ENCODE data around the gene FAM162A. TPM values are rescaled to one million over a fixed set of nuclear protein-coding genes. Genes with fewer than 3 reads are reported as not detected.

Gene FAM162A
- total RNA-seq, 1 experiment from 2014 or later, result 38.0 TPM

- CTCF ChIA-PET, result no interaction called here
- no TSS peak for BruUV-seq (replicated peaks)
These were observed 21.0 kb downstream of the FAM162A start for GRCh38 chr3:122405015-122405414.

DNA sequence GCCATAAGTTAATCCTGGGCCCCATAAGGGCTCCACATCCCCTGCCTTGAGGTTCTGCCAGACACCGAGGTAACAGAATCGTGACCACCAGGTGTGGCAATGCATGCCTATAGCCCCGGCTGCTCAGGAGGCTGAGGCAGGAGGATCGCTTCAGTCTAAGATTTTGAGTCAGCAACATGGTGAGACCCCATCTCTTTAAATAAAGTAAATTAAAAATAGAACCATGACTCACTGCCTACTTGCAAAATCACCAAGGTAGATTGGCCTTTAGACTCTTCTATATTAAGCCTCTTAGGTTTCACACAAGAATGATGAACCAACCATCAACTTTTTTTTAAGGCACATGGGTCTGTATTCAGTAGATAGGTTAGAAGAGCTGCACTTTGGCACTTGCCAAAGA lies 22.2 kb downstream of the FAM162A start:
- H3K4me3 Mint-ChIP-seq (ENCODE audit: low read depth, unreplicated experiment), result no peak overlapping the region
- no peaks in the 10 kb centered on the region for H3K9me3 Mint-ChIP-seq (ENCODE audit: low read depth, unreplicated experiment)
- TF ChIP-seq, protein P1, sequence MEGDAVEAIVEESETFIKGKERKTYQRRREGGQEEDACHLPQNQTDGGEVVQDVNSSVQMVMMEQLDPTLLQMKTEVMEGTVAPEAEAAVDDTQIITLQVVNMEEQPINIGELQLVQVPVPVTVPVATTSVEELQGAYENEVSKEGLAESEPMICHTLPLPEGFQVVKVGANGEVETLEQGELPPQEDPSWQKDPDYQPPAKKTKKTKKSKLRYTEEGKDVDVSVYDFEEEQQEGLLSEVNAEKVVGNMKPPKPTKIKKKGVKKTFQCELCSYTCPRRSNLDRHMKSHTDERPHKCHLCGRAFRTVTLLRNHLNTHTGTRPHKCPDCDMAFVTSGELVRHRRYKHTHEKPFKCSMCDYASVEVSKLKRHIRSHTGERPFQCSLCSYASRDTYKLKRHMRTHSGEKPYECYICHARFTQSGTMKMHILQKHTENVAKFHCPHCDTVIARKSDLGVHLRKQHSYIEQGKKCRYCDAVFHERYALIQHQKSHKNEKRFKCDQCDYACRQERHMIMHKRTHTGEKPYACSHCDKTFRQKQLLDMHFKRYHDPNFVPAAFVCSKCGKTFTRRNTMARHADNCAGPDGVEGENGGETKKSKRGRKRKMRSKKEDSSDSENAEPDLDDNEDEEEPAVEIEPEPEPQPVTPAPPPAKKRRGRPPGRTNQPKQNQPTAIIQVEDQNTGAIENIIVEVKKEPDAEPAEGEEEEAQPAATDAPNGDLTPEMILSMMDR (IDR thresholded peaks at IDR 0.05; ENCODE audit: unreplicated experiment), result no peak
- no peak for DNase-seq
- H3K27me3 Mint-ChIP-seq (ENCODE audit: unreplicated experiment), result no peaks in the 10 kb centered on the region
- H3K4me1 Mint-ChIP-seq (ENCODE audit: low read depth, unreplicated experiment), result no peaks in the 10 kb centered on the region
- intact Hi-C loops (cut with micrococcal nuclease; ENCODE audit: unreplicated experiment), result no loop called here
- H3K27ac Mint-ChIP-seq (ENCODE audit: unreplicated experiment), result no peak overlapping the region
- H3K36me3 Mint-ChIP-seq (ENCODE audit: insufficient read depth, unreplicated experiment), result no peaks in the 10 kb centered on the region
- no TSS peak for BruUV-seq (replicated peaks)
- CTCF ChIA-PET, result no interaction called here

More at GRCh38 chr3:122405015-122405414, 21.0 kb downstream of the FAM162A start:
- H3K4me3 Mint-ChIP-seq (ENCODE audit: low read depth, unreplicated experiment), result no peak overlapping the region
- H3K9me3 Mint-ChIP-seq (ENCODE audit: low read depth, unreplicated experiment), result no peaks in the 10 kb centered on the region
- no peak for DNase-seq
- no peaks in the 10 kb centered on the region for H3K36me3 Mint-ChIP-seq (ENCODE audit: insufficient read depth, unreplicated experiment)
- TF ChIP-seq, protein P1 (IDR thresholded peaks at IDR 0.05; ENCODE audit: unreplicated experiment), result no peak
- no peaks in the 10 kb centered on the region for H3K27me3 Mint-ChIP-seq (ENCODE audit: unreplicated experiment)
- intact Hi-C loops (cut with micrococcal nuclease; ENCODE audit: unreplicated experiment), result no loop called here
- H3K4me1 Mint-ChIP-seq (ENCODE audit: low read depth, unreplicated experiment), result no peaks in the 10 kb centered on the region
- no peak overlapping the region for H3K27ac Mint-ChIP-seq (ENCODE audit: unreplicated experiment)

- CTCF ChIA-PET, result no interaction called here
- H3K27me3 Mint-ChIP-seq (ENCODE audit: unreplicated experiment), result no peaks in the 10 kb centered on the region
- no peak for DNase-seq
- no peaks in the 10 kb centered on the region for H3K36me3 Mint-ChIP-seq (ENCODE audit: insufficient read depth, unreplicated experiment)
- H3K9me3 Mint-ChIP-seq (ENCODE audit: low read depth, unreplicated experiment), result no peaks in the 10 kb centered on the region
- H3K27ac Mint-ChIP-seq (ENCODE audit: unreplicated experiment), result no peak overlapping the region
- H3K4me1 Mint-ChIP-seq (ENCODE audit: low read depth, unreplicated experiment), result no peaks in the 10 kb centered on the region
- H3K4me3 Mint-ChIP-seq (ENCODE audit: low read depth, unreplicated experiment), result no peak overlapping the region
- no TSS peak for BruUV-seq (replicated peaks)
- intact Hi-C loops (cut with micrococcal nuclease; ENCODE audit: unreplicated experiment), result no loop called here
- TF ChIP-seq, protein P1 (IDR thresholded peaks at IDR 0.05; ENCODE audit: unreplicated experiment), result no peak
These were observed 24.0 kb downstream of the FAM162A start for GRCh38 chr3:122407946-122408345.

DNA sequence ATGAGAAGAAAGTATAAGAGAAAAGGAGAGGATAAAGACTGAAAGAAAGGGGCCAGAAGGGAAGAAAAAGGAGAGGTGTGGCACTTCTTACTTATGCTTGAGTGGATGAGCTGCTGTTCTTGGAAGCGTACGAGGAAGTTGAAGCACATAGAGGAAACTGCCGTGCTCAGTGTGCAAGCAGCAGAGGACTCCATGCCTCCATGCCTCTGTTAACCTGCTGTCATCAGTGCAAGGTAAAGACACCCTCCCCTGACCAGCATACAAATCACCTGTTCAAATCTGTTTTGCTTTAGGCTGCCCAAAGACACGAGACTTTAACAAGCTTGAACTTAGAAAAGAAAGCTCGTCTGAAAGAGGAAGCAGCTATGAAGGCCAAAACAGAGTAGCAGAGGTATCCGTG lies 25.5 kb downstream of the FAM162A start:
- Mint-ChIP-seq H3K36me3 (ENCODE audit: insufficient read depth, unreplicated experiment) (peaks cover 1% of the 10 kb centered on the region), H3K27ac (ENCODE audit: unreplicated experiment) (no peak overlapping the region), H3K4me1 (ENCODE audit: low read depth, unreplicated experiment) (peaks cover 9% of the 10 kb centered on the region), H3K9me3 (ENCODE audit: low read depth, unreplicated experiment) (no peaks in the 10 kb centered on the region), H3K27me3 (ENCODE audit: unreplicated experiment) (no peaks in the 10 kb centered on the region), H3K4me3 (ENCODE audit: low read depth, unreplicated experiment) (no peak overlapping the region)
- no TSS peak for BruUV-seq (replicated peaks)
- TF ChIP-seq, protein P1 (IDR thresholded peaks at IDR 0.05; ENCODE audit: unreplicated experiment), result no peak
- intact Hi-C loops (cut with micrococcal nuclease; ENCODE audit: unreplicated experiment), result no loop called here
- CTCF ChIA-PET, result no interaction called here
- DNase-seq, result no peak
